ENCODE results near the gene VWA8.
"Not testable (repeated sequence)": the region's sequence is repeated elsewhere in the genome, so short reads cannot be mapped to it uniquely, and the experiment has no call there.

Gene VWA8

DNA sequence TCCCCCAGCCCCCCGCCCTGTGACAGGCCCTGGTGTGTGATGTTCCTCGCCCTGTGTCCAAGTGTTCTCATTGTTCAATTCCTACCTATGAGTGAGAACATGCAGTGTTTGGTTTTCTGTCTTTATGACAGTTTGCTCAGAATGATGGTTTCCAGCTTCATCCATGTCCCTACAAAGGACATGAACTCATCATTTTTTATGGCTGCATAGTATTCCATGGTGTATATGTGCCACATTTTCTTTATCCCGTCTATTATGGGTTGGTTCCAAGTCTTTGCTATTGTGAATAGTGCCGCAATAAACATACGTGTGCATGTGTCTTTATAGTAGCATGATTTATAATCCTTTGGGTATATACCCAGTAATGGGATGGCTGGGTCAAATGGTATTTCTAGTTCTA is 343.3 kb downstream of the VWA8 start:
- H3K9ac ChIP-seq (ENCODE audit: low read depth in 1 of 2, low read length in 2 of 2); H3K27ac ChIP-seq (ENCODE audit: low read depth, low read length); H3K4me3 ChIP-seq (ENCODE audit: low read depth in 1 of 2, low read length in 2 of 2); H3K4me1 ChIP-seq (ENCODE audit: control insufficient read depth in 1 of 2, insufficient read depth in 2 of 2, low read length in 2 of 2); H3K9me3 ChIP-seq (ENCODE audit: control insufficient read depth in 1 of 2, low read length in 2 of 2); H3K27me3 ChIP-seq (ENCODE audit: control insufficient read depth in 1 of 2, insufficient read depth in 2 of 2, low read length in 2 of 2): not testable (repeated sequence)
- H3K36me3 ChIP-seq (ENCODE audit: control insufficient read depth in 1 of 2, insufficient read depth in 2 of 2, low read length in 2 of 2): peaks cover 0 to 15% of the 10 kb centered on the region in 2 donors

DNA sequence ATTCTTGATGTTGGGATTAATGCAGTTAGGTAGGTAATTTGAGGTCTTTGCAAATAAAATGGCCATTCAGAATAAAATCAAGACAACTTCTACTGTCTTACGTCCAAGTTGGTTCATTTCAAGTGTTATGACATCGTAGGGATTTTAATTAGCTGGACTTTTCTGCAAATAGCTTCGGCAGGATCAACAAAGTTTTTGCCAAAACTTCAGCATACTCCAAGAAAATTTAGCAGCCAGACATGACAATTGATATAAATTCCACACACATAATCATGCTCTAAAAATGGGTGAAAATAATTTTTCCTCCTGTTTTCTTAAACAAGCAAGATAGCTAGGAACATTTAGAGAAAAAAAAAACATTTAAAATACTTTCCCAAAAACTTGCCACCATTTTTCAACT is 344.8 kb downstream of the VWA8 start:
- no peaks in the 10 kb centered on the region for H3K27me3 ChIP-seq (ENCODE audit: control insufficient read depth in 1 of 2, insufficient read depth in 2 of 2, low read length in 2 of 2)
- H3K9ac ChIP-seq (ENCODE audit: low read depth in 1 of 2, low read length in 2 of 2): no peak overlapping the region
- H3K4me3 ChIP-seq (ENCODE audit: low read depth in 1 of 2, low read length in 2 of 2): no peak overlapping the region
- no peak overlapping the region for H3K27ac ChIP-seq (ENCODE audit: low read depth, low read length)
- H3K4me1 ChIP-seq (ENCODE audit: control insufficient read depth in 1 of 2, insufficient read depth in 2 of 2, low read length in 2 of 2): no peaks in the 10 kb centered on the region
- no peaks in the 10 kb centered on the region for H3K9me3 ChIP-seq (ENCODE audit: control insufficient read depth in 1 of 2, low read length in 2 of 2)
- peaks cover 0 to 19% of the 10 kb centered on the region in 2 donors for H3K36me3 ChIP-seq (ENCODE audit: control insufficient read depth in 1 of 2, insufficient read depth in 2 of 2, low read length in 2 of 2)

DNA sequence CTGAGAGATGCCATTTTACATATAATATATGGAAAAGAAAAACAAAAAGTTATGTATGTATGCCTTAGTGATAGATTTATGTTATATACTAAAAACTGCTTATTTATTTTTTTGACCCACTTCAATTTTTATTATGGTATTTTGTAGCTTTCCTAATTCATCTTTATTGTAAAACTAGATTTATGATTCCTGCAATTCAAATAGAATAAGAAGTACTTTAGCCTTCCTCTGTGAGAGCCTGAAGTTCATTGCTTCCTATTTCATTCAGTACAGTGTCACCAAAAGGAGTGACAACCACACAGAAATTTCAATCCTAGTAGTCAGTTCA is 345.4 kb downstream of the VWA8 start:
- no peaks in the 10 kb centered on the region for H3K4me1 ChIP-seq (ENCODE audit: control insufficient read depth in 1 of 2, insufficient read depth in 2 of 2, low read length in 2 of 2)
- H3K4me3 ChIP-seq (ENCODE audit: low read depth in 1 of 2, low read length in 2 of 2): no peak overlapping the region
- H3K9ac ChIP-seq (ENCODE audit: low read depth in 1 of 2, low read length in 2 of 2): no peak overlapping the region
- H3K27ac ChIP-seq (ENCODE audit: low read depth, low read length): no peak overlapping the region
- H3K36me3 ChIP-seq (ENCODE audit: control insufficient read depth in 1 of 2, insufficient read depth in 2 of 2, low read length in 2 of 2): peaks cover 0 to 25% of the 10 kb centered on the region in 2 donors
- H3K9me3 ChIP-seq (ENCODE audit: control insufficient read depth in 1 of 2, low read length in 2 of 2): no peaks in the 10 kb centered on the region
- H3K27me3 ChIP-seq (ENCODE audit: control insufficient read depth in 1 of 2, insufficient read depth in 2 of 2, low read length in 2 of 2): no peaks in the 10 kb centered on the region

DNA sequence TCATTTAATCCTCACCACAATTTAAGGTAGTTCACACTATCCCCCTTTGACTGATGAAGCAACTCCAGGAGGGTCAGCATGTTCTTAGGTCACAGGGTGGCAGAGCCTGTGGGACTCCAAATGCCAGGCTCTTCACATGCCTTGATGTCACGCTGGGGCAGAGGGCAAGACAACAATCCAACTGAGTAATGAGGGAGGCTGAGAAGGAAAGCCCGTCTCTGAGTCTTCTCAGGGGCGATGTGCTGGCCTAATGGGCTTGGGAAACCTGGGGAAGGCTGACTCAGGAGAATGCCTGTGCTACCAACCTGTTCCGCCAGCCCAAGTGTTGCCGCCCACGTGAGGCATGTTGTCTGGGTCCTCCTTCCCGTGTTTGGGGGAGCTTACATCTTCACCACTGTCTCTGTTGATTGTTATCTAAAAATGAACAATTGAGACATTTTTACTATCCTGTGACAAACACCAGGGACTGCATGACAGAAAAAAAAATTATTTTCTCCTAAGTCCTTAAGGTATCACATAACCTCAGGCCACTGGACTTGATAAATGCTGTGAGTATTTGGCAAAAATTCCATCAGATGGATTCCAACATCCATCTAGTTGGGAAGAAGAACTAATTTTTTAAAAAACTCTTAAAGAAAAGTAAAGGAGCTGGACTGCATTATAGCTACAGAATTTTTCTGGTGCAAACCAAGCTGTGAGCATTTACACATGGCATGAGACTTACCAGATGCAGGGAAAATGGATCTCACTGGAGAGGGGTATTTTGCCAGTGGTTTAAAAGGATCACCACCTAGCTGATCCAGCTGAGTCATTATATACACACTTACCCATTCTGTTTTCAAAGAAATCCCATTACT is 346.0 kb downstream of the VWA8 start:
- Histone ChIP-seq H3K27me3 (ENCODE audit: control insufficient read depth in 1 of 2, insufficient read depth in 2 of 2, low read length in 2 of 2) (no peaks in the 10 kb centered on the region), H3K36me3 (ENCODE audit: control insufficient read depth in 1 of 2, insufficient read depth in 2 of 2, low read length in 2 of 2) (peaks cover 4 to 31% of the 10 kb centered on the region in 2 donors), H3K27ac (ENCODE audit: low read depth, low read length) (no peak overlapping the region), H3K4me3 (ENCODE audit: low read depth in 1 of 2, low read length in 2 of 2) (no peak overlapping the region), H3K9me3 (ENCODE audit: control insufficient read depth in 1 of 2, low read length in 2 of 2) (no peaks in the 10 kb centered on the region), H3K9ac (ENCODE audit: low read depth in 1 of 2, low read length in 2 of 2) (no peak overlapping the region), H3K4me1 (ENCODE audit: control insufficient read depth in 1 of 2, insufficient read depth in 2 of 2, low read length in 2 of 2) (no peaks in the 10 kb centered on the region)

DNA sequence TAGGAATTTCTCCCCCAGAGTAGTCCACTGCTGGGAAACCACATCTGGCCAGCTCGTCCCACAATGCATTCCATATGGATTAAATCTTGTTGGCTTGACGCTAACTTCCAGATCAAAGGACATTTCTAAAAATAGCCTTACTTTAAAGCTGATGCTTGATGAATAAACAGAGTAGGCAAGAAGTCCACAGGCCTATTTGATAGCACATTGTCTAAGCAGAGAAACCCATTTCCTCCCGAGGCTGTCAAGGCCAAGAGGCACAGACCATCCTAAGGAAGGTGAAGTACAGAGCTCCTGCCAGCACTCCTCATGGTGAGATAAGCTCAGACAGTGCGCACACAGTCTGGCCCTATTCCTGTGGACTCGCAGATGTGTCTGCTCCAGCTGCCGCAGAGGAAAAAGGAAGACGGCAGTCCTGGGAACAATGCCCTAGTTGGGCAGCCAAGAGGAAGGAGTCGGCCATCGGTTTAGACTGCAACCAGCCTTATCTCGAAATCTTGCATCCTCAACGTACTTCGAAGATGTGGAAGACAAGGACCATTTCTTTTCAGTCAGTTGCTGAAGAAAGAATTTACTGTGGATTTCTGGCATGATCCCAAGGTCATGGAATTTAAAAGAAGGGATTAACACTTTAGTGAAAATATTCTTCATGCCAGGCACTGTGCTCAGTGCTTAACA is 346.8 kb downstream of the VWA8 start:
- no peaks in the 10 kb centered on the region for H3K27me3 ChIP-seq (ENCODE audit: control insufficient read depth in 1 of 2, insufficient read depth in 2 of 2, low read length in 2 of 2)
- H3K4me1 ChIP-seq (ENCODE audit: control insufficient read depth in 1 of 2, insufficient read depth in 2 of 2, low read length in 2 of 2): no peaks in the 10 kb centered on the region
- H3K9ac ChIP-seq (ENCODE audit: low read depth in 1 of 2, low read length in 2 of 2): no peak overlapping the region
- H3K27ac ChIP-seq (ENCODE audit: low read depth, low read length): no peak overlapping the region
- H3K4me3 ChIP-seq (ENCODE audit: low read depth in 1 of 2, low read length in 2 of 2): no peak overlapping the region
- peaks cover 4 to 37% of the 10 kb centered on the region in 2 donors for H3K36me3 ChIP-seq (ENCODE audit: control insufficient read depth in 1 of 2, insufficient read depth in 2 of 2, low read length in 2 of 2)
- H3K9me3 ChIP-seq (ENCODE audit: control insufficient read depth in 1 of 2, low read length in 2 of 2): no peaks in the 10 kb centered on the region

DNA sequence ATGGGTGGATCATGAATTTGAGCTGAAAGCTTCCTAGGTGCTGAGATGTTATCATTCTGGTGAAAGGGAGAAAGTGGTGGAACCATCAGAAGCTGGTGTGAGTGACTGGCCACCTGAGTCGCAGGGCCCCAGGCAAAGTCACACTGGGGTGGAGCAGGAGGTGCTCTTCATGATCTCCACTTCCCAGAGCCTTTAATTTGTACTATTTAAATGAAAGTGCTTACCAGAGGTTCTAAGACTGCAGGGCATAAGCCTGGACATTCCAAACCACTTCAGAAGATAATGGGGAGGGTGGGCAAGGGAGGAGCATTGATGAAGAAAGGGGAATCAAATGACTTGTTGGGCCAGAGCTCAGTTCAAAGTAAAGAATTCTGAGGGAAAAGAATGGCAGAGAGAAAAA is 347.4 kb downstream of the VWA8 start:
- H3K9me3 ChIP-seq (ENCODE audit: control insufficient read depth in 1 of 2, low read length in 2 of 2): no peaks in the 10 kb centered on the region
- H3K27ac ChIP-seq (ENCODE audit: low read depth, low read length): no peak overlapping the region
- H3K4me3 ChIP-seq (ENCODE audit: low read depth in 1 of 2, low read length in 2 of 2): no peak overlapping the region
- H3K9ac ChIP-seq (ENCODE audit: low read depth in 1 of 2, low read length in 2 of 2): no peak overlapping the region
- no peaks in the 10 kb centered on the region for H3K27me3 ChIP-seq (ENCODE audit: control insufficient read depth in 1 of 2, insufficient read depth in 2 of 2, low read length in 2 of 2)
- H3K4me1 ChIP-seq (ENCODE audit: control insufficient read depth in 1 of 2, insufficient read depth in 2 of 2, low read length in 2 of 2): no peaks in the 10 kb centered on the region
- peaks cover 4 to 43% of the 10 kb centered on the region in 2 donors for H3K36me3 ChIP-seq (ENCODE audit: control insufficient read depth in 1 of 2, insufficient read depth in 2 of 2, low read length in 2 of 2)

DNA sequence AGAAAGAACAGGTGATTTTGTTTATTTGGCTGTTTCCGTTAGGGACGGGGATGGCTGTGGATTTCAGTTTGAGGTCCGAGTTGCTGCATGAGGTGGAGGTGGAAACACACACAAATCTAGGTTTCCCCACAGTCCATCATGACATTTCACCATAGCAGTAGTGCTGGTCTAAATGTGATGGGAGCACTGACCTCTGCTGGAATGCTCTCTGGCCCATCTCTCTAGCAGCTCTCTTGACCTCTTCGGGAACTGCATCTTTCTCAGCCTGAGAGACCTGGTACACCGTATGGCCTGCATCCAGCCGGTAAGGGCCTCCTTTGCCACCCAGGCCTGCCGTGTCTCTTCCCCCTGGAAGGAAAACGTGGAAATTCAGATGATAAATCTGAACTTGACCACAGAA is 349.5 kb downstream of the VWA8 start:
- Histone ChIP-seq H3K4me3 (ENCODE audit: low read depth in 1 of 2, low read length in 2 of 2) (no peak overlapping the region), H3K9me3 (ENCODE audit: control insufficient read depth in 1 of 2, low read length in 2 of 2) (no peaks in the 10 kb centered on the region), H3K9ac (ENCODE audit: low read depth in 1 of 2, low read length in 2 of 2) (no peak overlapping the region), H3K36me3 (ENCODE audit: control insufficient read depth in 1 of 2, insufficient read depth in 2 of 2, low read length in 2 of 2) (peaks cover 4 to 52% of the 10 kb centered on the region in 2 donors), H3K4me1 (ENCODE audit: control insufficient read depth in 1 of 2, insufficient read depth in 2 of 2, low read length in 2 of 2) (no peaks in the 10 kb centered on the region), H3K27me3 (ENCODE audit: control insufficient read depth in 1 of 2, insufficient read depth in 2 of 2, low read length in 2 of 2) (no peaks in the 10 kb centered on the region), H3K27ac (ENCODE audit: low read depth, low read length) (no peak overlapping the region)

DNA sequence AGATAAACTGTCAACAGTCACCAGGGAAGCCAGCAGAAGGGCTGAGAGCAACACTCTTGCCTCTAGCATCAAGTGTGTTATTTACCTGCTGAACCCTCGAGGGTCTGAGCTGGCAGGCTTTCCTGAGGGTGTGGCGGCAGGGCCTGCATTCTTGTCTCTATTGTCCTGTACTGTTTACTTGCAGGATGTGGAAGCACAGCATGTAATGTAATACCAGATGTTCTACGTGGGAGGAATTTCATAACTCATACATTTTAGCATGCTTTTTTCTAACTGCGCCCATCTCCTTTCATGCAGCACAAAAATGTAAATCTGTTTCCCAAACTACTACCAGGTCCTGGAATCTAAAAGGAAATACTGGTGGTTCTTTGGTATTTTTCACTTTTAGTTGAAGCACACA is 350.5 kb downstream of the VWA8 start:
- H3K36me3 ChIP-seq (ENCODE audit: control insufficient read depth in 1 of 2, insufficient read depth in 2 of 2, low read length in 2 of 2): peaks cover 4 to 53% of the 10 kb centered on the region in 2 donors
- H3K27ac ChIP-seq (ENCODE audit: low read depth, low read length): no peak overlapping the region
- no peaks in the 10 kb centered on the region for H3K27me3 ChIP-seq (ENCODE audit: control insufficient read depth in 1 of 2, insufficient read depth in 2 of 2, low read length in 2 of 2)
- H3K4me1 ChIP-seq (ENCODE audit: control insufficient read depth in 1 of 2, insufficient read depth in 2 of 2, low read length in 2 of 2): no peaks in the 10 kb centered on the region
- no peak overlapping the region for H3K4me3 ChIP-seq (ENCODE audit: low read depth in 1 of 2, low read length in 2 of 2)
- H3K9ac ChIP-seq (ENCODE audit: low read depth in 1 of 2, low read length in 2 of 2): no peak overlapping the region
- no peaks in the 10 kb centered on the region for H3K9me3 ChIP-seq (ENCODE audit: control insufficient read depth in 1 of 2, low read length in 2 of 2)

DNA sequence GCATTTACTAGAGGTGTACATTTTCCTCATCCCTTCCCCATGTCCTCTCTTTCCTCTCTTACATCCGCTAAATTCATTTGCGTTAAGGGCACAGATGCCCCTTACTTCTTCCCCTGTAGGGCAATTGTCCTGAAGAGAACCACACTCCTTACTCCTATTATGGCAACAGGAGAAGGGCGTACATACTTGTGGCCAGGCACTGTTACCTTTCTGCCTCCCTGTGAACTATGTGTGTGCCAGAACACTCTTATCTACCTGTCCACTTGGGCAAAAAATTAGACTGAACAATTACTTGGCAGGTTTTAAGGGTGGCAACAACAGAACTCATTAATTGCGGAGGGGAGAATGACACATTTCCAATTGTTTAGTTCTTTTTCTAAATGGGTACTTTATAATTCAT is 351.1 kb downstream of the VWA8 start:
- no peak overlapping the region for H3K27ac ChIP-seq (ENCODE audit: low read depth, low read length)
- no peak overlapping the region for H3K4me3 ChIP-seq (ENCODE audit: low read depth in 1 of 2, low read length in 2 of 2)
- H3K36me3 ChIP-seq (ENCODE audit: control insufficient read depth in 1 of 2, insufficient read depth in 2 of 2, low read length in 2 of 2): peaks cover 4 to 57% of the 10 kb centered on the region in 2 donors
- no peaks in the 10 kb centered on the region for H3K9me3 ChIP-seq (ENCODE audit: control insufficient read depth in 1 of 2, low read length in 2 of 2)
- no peak overlapping the region for H3K9ac ChIP-seq (ENCODE audit: low read depth in 1 of 2, low read length in 2 of 2)
- H3K4me1 ChIP-seq (ENCODE audit: control insufficient read depth in 1 of 2, insufficient read depth in 2 of 2, low read length in 2 of 2): no peaks in the 10 kb centered on the region
- no peaks in the 10 kb centered on the region for H3K27me3 ChIP-seq (ENCODE audit: control insufficient read depth in 1 of 2, insufficient read depth in 2 of 2, low read length in 2 of 2)

DNA sequence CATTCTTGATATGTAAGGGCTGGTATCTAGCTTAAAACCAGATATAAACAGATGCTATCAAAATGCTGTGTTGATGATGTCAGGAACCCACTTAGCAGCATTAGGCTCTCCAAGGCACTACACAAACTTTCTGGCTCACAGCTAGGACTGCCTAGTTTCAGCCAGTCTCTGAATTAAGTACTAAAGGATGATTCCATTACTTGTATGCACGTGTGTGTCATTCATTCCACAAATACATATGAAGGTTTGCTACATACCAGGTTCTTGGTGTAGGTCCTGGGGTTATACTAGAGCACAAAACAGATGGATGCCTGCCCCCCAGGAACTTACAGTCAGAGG is 352.1 kb downstream of the VWA8 start:
- Histone ChIP-seq H3K27me3 (ENCODE audit: control insufficient read depth in 1 of 2, insufficient read depth in 2 of 2, low read length in 2 of 2) (no peaks in the 10 kb centered on the region), H3K9ac (ENCODE audit: low read depth in 1 of 2, low read length in 2 of 2) (no peak overlapping the region), H3K9me3 (ENCODE audit: control insufficient read depth in 1 of 2, low read length in 2 of 2) (no peaks in the 10 kb centered on the region), H3K27ac (ENCODE audit: low read depth, low read length) (no peak overlapping the region), H3K4me3 (ENCODE audit: low read depth in 1 of 2, low read length in 2 of 2) (no peak overlapping the region), H3K36me3 (ENCODE audit: control insufficient read depth in 1 of 2, insufficient read depth in 2 of 2, low read length in 2 of 2) (peaks cover 4 to 52% of the 10 kb centered on the region in 2 donors), H3K4me1 (ENCODE audit: control insufficient read depth in 1 of 2, insufficient read depth in 2 of 2, low read length in 2 of 2) (no peaks in the 10 kb centered on the region)

Measured in duodenal mucosa (tissue), 2 donors.